Heart left ventricle (tissue), 16 donors: Measurements from ENCODE around the gene MSI1. TPM values are rescaled to one million over a fixed set of nuclear protein-coding genes. Genes with fewer than 3 reads are reported as not detected.

Source experiments
- ATAC-seq, 4 donors: fragments of 200-7000 bp; cut with Tn5 transposase; one replicate each; pipeline ENCODE4 v1.9.1; 2020 to 2022; ENCODE audit warnings: moderate library complexity in 4 of 4, mild to moderate bottlenecking in 3 of 4, moderate number of reproducible peaks in 1 of 4
- DNase-seq, 5 donors: peaks; one replicate each; pipeline ENCODE4 v3.0.0-alpha.2; 2020
- H3K27ac ChIP-seq, 12 donors: fragments of 200-600 bp; sonication (generic) in 4 of 12; one replicate each; pipeline versions ENCODE4 v1.5.0 to v1.8.0; 2016 to 2022; ENCODE audit warnings: mild to moderate bottlenecking in 2 of 12
- H3K27me3 ChIP-seq, 9 donors: fragments of 200-600 bp; sonication (generic) in 2 of 9; one replicate each; pipeline versions ENCODE4 v1.5.1 to v1.8.0; 2016 to 2022; ENCODE audit warnings: mild to moderate bottlenecking in 3 of 9
- H3K36me3 ChIP-seq, 9 donors: fragments of 200-600 bp; sonication (generic) in 2 of 9; one replicate each; pipeline versions ENCODE4 v1.5.0 to v1.8.0; 2018 to 2022; ENCODE audit warnings: mild to moderate bottlenecking in 2 of 9
- H3K4me1 ChIP-seq, 12 donors: fragments of 200-600 bp; sonication (generic) in 4 of 12; one replicate each; pipeline versions ENCODE4 v1.5.0 to v1.8.0; 2016 to 2022; ENCODE audit warnings: mild to moderate bottlenecking in 3 of 12
- H3K4me3 ChIP-seq, 12 donors: fragments of 200-600 bp; sonication (generic) in 4 of 12; one replicate each; pipeline versions ENCODE4 v1.5.0 to v1.8.0; 2017 to 2022; ENCODE audit warnings: mild to moderate bottlenecking in 9 of 12, moderate library complexity in 4 of 12
- H3K9me3 ChIP-seq, 12 donors: fragments of 200-600 bp; sonication (generic) in 4 of 12; one replicate each; pipeline versions ENCODE4 v1.5.0 to v1.8.0; 2016 to 2022; ENCODE audit warnings: mild to moderate bottlenecking in 1 of 12
- POLR2A ChIP-seq, 2 donors: fragments of 450-650 bp; IDR thresholded peaks; one replicate each; pipeline ENCODE4 v1.6.1; 2017; ENCODE audit warnings: antibody characterized with exemption in 2 of 2, mild to moderate bottlenecking in 2 of 2, moderate library complexity in 2 of 2
- WGBS, 4 donors: extraction: QIAGEN DNeasy Blood & Tissue Kit in 2 of 4; methylation state at CpG; one replicate each; pipeline versions ENCODE4 v1.1.5 to v1.1.7; 2013 to 2018; 5-methylcytosine and 5-hydroxymethylcytosine counted together
- intact Hi-C, 10 donors: fragments of 100-400 bp; cut with DNase I; formaldehyde crosslinking; loops; one replicate each; pipeline versions ENCODE4 v1.11.1 to v1.14.2; 2022
- long read RNA-seq, 3 donors: library from polyadenylated mRNA; unstranded; transcript quantifications; one replicate each; pipeline ENCODE4 v2.0.0, GENCODE V29; 2020 to 2021
- polyA plus RNA-seq, 2 donors: library from polyadenylated mRNA; stranded (reverse); fragments of 200-250 nt; gene quantifications; one replicate each; pipeline ENCODE4 v1.2.3, GENCODE V29; 2013
- total RNA-seq, 9 donors: library from RNA; depleted of rRNA in 2 of 9; stranded (reverse); fragments of >200 nt in 2 of 9; fragmentation: NEBNext Ultra II Directional in 3 of 9; extraction: Animal tissue kit (Norgen Biotek cat#: 25700) in 3 of 9; gene quantifications; one replicate each; pipeline versions ENCODE4 v1.1.0 to v1.2.4, GENCODE V29; 2016 to 2023
- TF ChIP-seq, protein P1 (sequence below), 12 donors: fragments of 200-600 bp; sonication (generic) in 4 of 12; IDR thresholded peaks; one replicate each; pipeline versions ENCODE4 v1.5.0 to v1.8.0; 2018 to 2022; ENCODE audit warnings: antibody characterized with exemption in 12 of 12, mild to moderate bottlenecking in 5 of 12
- donor health status: ischemic (EF 13 %, LVEDD 7.1; RV severe dilation, severe dysfunction).
- donor health status: healthy with polysubstance abuse.
- donor health status: DM: no; HTN: yes; CAD: no.
- donor health status: DM: no; HTN: no; CAD: no.
- donor health status: ischemic (EF 25% LVEDD 6.9; RV normal size, moderate dysfunction).
- donor health status: ischemic (EF 25% LVEDD 5.7; RV mildly dilated, moderate dysfunction).
- donor health status: healthy.
- donor health status: DM: yes; HTN: yes; CAD: no.
- donor health status: ischemic (EF 35%, LVEDD 5.7; RV mildly dilated, moderate dysfunction).
- donor health status: nonischemic (EF 11% LVEDD 7.7; RV severe dilation, severe dysfunction).
- donor health status: DM: yes; HTN: yes; CAD: no.
- donor health status: PGD.
- donor health status: ischemic (EF 29% LVEDD 5.4; RV normal size, mild dysfunction).
- donor health status: nonischemic (EF 23%, LVEDD 6.1; RV moderate dilation, normal function).

MSI1 gene
- 1 to 10 TPM; 3.5 to 8.7 (median 5.6) TPM for total RNA-seq
- 1 to 10 TPM; 2.1 to 2.4 TPM for polyA plus RNA-seq
- long read RNA-seq, donor 1, partial matches to known transcripts = 1 of 1 reads
- long read RNA-seq, donor 1, other reads (novel, unspliced or antisense) = 0 of 1 reads
- long read RNA-seq, donor 2, partial matches to known transcripts = 0 of 1 reads
- long read RNA-seq, donor 2, other reads (novel, unspliced or antisense) = 1 of 1 reads
- long read RNA-seq, donor 3, partial matches to known transcripts = 1 of 2 reads
- long read RNA-seq, donor 3, other reads (novel, unspliced or antisense) = 1 of 2 reads

DNA sequence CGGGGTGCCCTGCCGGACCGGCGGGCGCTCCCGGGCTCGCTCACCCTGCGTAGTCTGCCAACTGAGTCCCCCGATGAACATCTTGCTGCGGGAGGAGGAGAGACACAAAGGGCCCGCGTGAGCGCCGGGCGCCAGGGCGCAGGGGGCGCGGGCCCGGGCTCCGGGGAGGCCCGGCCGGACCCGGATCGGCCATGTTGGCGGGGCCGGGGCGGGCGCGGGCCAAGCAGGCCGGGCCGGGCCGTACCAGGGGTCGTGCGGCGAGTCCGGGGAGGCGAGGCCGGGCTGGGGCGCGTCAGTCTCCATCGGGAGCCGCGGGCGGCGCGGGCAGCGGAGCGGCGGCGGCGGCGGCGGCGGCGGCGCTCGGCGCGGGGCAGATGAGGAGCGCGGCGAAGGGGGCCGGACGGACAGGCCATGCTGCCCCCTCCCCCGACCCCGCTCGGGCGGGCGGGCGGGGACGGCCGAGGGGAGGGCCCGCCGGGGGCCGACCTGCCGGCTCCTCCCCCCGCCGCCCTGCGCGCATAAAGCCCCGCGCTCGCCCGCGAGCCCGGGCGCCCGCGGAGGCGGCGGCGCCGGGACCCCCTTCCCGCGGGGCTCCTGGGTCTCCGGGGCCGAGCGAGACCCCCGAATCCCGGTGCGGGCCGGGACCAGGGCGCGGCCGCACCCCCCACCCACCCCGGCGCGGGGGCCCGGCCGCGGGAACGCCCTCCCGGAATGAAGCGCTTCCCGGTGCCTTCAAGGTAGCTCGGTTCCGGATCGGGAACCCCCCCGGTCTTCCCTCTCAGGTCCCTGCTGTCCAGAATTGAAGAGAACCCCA, at the start of gene MSI1:
Gene MSI1, minus strand, starts transcription at position 376 of the 814 bp plus-strand sequence. Its CDS starts 73 bp downstream, at position 303.
- intact Hi-C loops = no loop called here
- TF ChIP-seq, protein P1, sequence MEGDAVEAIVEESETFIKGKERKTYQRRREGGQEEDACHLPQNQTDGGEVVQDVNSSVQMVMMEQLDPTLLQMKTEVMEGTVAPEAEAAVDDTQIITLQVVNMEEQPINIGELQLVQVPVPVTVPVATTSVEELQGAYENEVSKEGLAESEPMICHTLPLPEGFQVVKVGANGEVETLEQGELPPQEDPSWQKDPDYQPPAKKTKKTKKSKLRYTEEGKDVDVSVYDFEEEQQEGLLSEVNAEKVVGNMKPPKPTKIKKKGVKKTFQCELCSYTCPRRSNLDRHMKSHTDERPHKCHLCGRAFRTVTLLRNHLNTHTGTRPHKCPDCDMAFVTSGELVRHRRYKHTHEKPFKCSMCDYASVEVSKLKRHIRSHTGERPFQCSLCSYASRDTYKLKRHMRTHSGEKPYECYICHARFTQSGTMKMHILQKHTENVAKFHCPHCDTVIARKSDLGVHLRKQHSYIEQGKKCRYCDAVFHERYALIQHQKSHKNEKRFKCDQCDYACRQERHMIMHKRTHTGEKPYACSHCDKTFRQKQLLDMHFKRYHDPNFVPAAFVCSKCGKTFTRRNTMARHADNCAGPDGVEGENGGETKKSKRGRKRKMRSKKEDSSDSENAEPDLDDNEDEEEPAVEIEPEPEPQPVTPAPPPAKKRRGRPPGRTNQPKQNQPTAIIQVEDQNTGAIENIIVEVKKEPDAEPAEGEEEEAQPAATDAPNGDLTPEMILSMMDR (IDR thresholded peaks at IDR 0.05) = no peak
- DNase-seq (no peak), ATAC-seq (peak in 2 of 4 donors; percentile 20 to 31)
- Histone ChIP-seq H3K36me3 (no peaks in the 10 kb centered on the region), H3K27me3 (peaks cover 0 to 67% (median 8%) of the 10 kb centered on the region in 9 donors), H3K4me1 (peaks cover 0 to 22% (median 3%) of the 10 kb centered on the region in 12 donors), H3K9me3 (no peaks in the 10 kb centered on the region), H3K27ac (peak within 1 kb of the TSS in 9 of 12 donors; percentile 24 to 75 (median 41)), H3K4me3 (peak within 1 kb of the TSS; percentile 55 to 86 (median 61))
- WGBS, 4 donors = 0 to 1% (median 1%) methylated on average over 24 to 119 of the region's 119 CpGs

DNA sequence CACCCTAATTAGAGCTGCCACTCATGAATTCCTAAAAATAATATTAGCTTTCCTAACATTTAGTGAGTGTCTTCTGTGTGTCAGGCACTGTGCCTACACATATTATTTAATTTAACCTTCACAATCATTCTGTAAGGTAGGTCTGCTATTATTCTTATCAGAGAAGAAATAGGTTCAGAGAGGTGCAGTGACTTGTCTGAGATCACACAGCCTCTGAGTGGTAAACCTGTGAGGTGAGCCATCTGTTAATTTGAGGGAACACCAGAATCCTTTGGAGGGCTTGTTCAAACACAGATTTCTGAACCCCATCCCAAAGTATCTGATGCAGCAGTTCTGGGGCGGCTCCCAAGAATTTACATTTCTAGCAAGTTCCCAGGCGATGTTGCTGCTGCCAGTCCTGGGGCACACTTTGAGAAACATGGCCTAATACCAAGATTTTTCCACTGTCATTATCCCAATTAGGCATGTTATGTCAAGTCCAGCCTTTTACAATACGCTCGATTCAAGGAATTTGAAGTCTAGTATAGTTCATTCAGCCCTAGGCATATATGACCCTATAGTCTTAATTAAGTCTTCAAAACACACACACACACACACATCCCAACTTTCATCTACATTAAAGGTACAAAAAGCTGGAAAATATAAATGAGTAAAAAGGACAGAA, 49.1 kb upstream of the MSI1 start:
- Histone ChIP-seq H3K27me3 (peaks cover 0 to 3% (median 0%) of the 10 kb centered on the region in 9 donors), H3K9me3 (no peaks in the 10 kb centered on the region), H3K36me3 (no peaks in the 10 kb centered on the region), H3K4me1 (peaks cover 0 to 7% (median 0%) of the 10 kb centered on the region in 12 donors), H3K4me3 (no peak overlapping the region), H3K27ac (no peak overlapping the region)
- TF ChIP-seq, protein P1 (IDR thresholded peaks at IDR 0.05) = no peak
- no peak for TF ChIP-seq POLR2A (IDR thresholded peaks at IDR 0.05)
- intact Hi-C loops = no loop called here
- no peak for DNase-seq
- 90 to 92% (median 92%) methylated on average over 4 of the region's 4 CpGs for WGBS, 4 donors
- no peak for ATAC-seq

DNA sequence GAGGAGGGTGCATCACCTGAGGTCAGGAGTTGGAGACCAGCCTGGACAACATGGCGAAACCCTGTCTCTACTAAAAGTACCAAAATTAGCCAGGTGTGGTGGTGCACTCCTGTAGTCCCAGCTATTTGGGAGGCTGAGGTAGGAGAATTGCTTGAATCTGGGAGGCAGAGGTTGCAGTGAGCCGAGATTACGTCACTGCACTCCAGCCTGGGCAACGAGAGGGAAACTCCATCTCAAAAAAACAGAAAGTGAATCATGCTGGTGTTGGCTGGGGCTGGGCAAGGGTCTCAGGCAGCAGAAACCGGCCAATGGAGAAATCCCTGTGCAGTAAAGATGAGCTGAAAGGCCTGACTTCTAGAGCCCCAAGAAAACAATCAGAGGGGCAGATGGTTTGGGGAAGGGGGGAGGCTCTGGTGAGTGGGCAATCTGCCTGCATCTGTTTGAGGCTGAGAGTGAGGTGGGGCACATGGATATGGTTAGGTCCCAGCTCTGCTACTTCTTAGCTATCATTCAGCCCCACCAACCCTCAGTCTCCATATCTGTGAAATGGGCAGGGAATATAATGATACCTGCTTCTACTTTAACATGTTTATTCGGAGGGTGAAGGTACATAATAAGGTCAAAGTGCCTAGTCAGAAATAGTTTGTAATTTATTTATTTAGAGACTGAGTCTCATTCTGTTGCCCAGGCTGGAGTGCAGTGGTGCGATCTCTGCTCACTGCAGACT, 47.7 kb upstream of the MSI1 start:
- peaks cover 0 to 7% (median 0%) of the 10 kb centered on the region in 12 donors for H3K4me1 ChIP-seq
- TF ChIP-seq, protein P1 (IDR thresholded peaks at IDR 0.05) = no peak
- TF ChIP-seq POLR2A (IDR thresholded peaks at IDR 0.05) = no peak
- H3K4me3 ChIP-seq = no peak overlapping the region
- H3K36me3 ChIP-seq = no peaks in the 10 kb centered on the region
- no peak for DNase-seq
- no peak overlapping the region for H3K27ac ChIP-seq
- WGBS, 4 donors = 78 to 85% (median 82%) methylated on average over 7 of the region's 7 CpGs
- H3K9me3 ChIP-seq = no peaks in the 10 kb centered on the region
- intact Hi-C loops = no loop called here
- ATAC-seq = no peak
- H3K27me3 ChIP-seq = peaks cover 0 to 3% (median 0%) of the 10 kb centered on the region in 9 donors
